Measurements from ENCODE around the gene WDR18. TPM values are rescaled to one million over a fixed set of nuclear protein-coding genes. Genes with fewer than 3 reads are reported as not detected.

The WDR18 gene
- total RNA-seq, 1 donor from 2014 or later: 19.4 TPM

GRCh38 chr19:1041835-1042685 lies 57.9 kb downstream of the WDR18 start:
- TF ChIP-seq CTCF (IDR thresholded peaks at IDR 0.05; ENCODE audit: borderline replicate concordance): no peak
- Histone ChIP-seq H3K27me3 (ENCODE audit: low read depth) (no peaks in the 10 kb centered on the region), H3K4me1 (peaks cover 37% of the 10 kb centered on the region), H3K36me3 (peaks cover 10% of the 10 kb centered on the region), H3K4me3 (peak overlapping the region; percentile 78), H3K27ac (replicated peaks) (no peak overlapping the region), H3K9me3 (replicated peaks) (no peaks in the 10 kb centered on the region)
- no peak for DNase-seq
- intact Hi-C loops (cut with micrococcal nuclease): no loop called here

DNA sequence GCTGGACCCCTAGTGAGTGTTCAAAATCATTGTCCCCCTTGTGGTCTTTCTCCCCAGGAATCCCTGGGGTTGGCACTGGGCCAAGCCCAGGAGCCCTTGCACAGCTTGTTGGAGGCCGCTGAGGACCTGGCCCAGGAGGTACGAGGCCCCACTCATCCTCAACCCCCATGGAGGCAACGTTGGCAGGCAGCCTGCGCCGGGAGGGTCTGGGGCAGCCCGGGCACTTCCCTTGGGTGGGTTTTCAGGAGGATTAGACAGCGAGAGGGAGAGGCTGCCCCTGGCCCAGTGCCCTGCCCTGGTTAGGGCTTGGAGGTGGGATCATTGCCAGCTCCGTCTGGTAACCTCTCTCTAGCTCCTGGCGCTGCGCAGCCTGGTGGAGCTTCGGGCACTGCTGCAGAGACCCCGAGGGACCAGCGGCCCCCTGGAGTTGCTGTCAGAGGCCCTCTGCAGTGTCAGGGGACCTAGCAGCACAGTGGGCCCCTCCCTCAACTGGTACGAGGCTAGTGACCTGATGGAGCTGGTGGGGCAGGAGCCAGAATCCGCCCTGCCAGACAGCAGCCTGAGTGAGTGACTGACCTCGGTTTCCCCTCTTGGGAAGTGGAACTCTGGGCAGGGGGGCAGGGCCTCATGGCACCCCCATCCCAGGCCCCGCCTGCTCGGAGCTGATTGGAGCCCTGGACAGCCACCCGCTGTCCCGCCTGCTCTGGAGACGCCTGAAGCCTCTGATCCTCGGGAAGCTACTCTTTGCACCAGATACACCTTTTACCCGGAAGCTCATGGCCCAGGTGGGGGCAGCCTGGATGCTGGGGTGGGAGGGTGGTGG lies 58.8 kb downstream of the WDR18 start:
- no peaks in the 10 kb centered on the region for H3K9me3 ChIP-seq (replicated peaks)
- DNase-seq: no peak
- intact Hi-C loops (cut with micrococcal nuclease): no loop called here
- TF ChIP-seq CTCF (IDR thresholded peaks at IDR 0.05; ENCODE audit: borderline replicate concordance): no peak
- peaks cover 4% of the 10 kb centered on the region for H3K36me3 ChIP-seq
- no peaks in the 10 kb centered on the region for H3K27me3 ChIP-seq (ENCODE audit: low read depth)
- no peak overlapping the region for H3K4me3 ChIP-seq
- H3K4me1 ChIP-seq: peaks cover 37% of the 10 kb centered on the region
- H3K27ac ChIP-seq (replicated peaks): no peak overlapping the region

Other genes with a start within 250 kb of the WDR18 start
- not detected for gene MISP, start 233.2 kb upstream of the WDR18 start, total RNA-seq
- 55.6 TPM for gene PTBP1, start 186.9 kb upstream of the WDR18 start, total RNA-seq
- gene PLPPR3, start 162.4 kb upstream of the WDR18 start, total RNA-seq: not detected
- not detected for gene AZU1, start 156.5 kb upstream of the WDR18 start, total RNA-seq
- gene PRTN3, start 143.3 kb upstream of the WDR18 start, total RNA-seq: not detected
- gene ELANE, start 132.0 kb upstream of the WDR18 start, total RNA-seq: 0.58 TPM
- gene CFD, start 124.7 kb upstream of the WDR18 start, total RNA-seq: 200 TPM
- 19.4 TPM for gene MED16, start 91.2 kb upstream of the WDR18 start, total RNA-seq
- not detected for gene RNU6-9, start 90.9 kb upstream of the WDR18 start, total RNA-seq
- 21.6 TPM for gene R3HDM4, start 71.1 kb upstream of the WDR18 start, total RNA-seq
- gene KISS1R, start 67.0 kb upstream of the WDR18 start, total RNA-seq: not detected
- 4.8 TPM for gene ARID3A, start 58.3 kb upstream of the WDR18 start, total RNA-seq
- gene GRIN3B, start 16.1 kb downstream of the WDR18 start, total RNA-seq: not detected
- 119 TPM for gene TMEM259, start 36.8 kb downstream of the WDR18 start, total RNA-seq
- gene RNU6-2, start 37.2 kb downstream of the WDR18 start, total RNA-seq: not detected
- gene CNN2, start 42.3 kb downstream of the WDR18 start, total RNA-seq: 45.6 TPM
- 9.3 TPM for gene ABCA7, start 55.8 kb downstream of the WDR18 start, total RNA-seq
- 4.8 TPM for gene ARHGAP45, start 82.8 kb downstream of the WDR18 start, total RNA-seq
- gene POLR2E, start 111.0 kb downstream of the WDR18 start, total RNA-seq: 140 TPM
- 327 TPM for gene GPX4, start 119.6 kb downstream of the WDR18 start, total RNA-seq
- gene SBNO2, start 189.9 kb downstream of the WDR18 start, total RNA-seq: 16.9 TPM
- 50.1 TPM for gene STK11, start 221.4 kb downstream of the WDR18 start, total RNA-seq